GM12864 (cell line): ENCODE data around the gene TEN1.

Experiments used
- DNase-seq: peaks from one replicate; pipeline ENCODE4 v3.0.0-alpha.2; 2011; ENCODE audit warnings: low read depth
- H3K4me3 ChIP-seq: 2 replicates; pipeline ENCODE4 v1.5.1; 2011; ENCODE audit warnings: mild to moderate bottlenecking, low read depth, low read length, control low read depth
- CTCF ChIP-seq: IDR thresholded peaks from 2 replicates; pipeline ENCODE4 v1.5.1; 2011; ENCODE audit warnings: low read depth, mild to moderate bottlenecking, moderate library complexity, low read length, control low read depth, inconsistent platforms; ENCODE audit errors: missing control alignments

Gene TEN1

GRCh38 chr17:75941442-75941819 lies 37.6 kb upstream of the TEN1 start:
- H3K4me3 ChIP-seq, result peak overlapping the region; percentile 58
- no peak for DNase-seq
- no peak for TF ChIP-seq CTCF

GRCh38 chr17:75942473-75942872 lies 36.6 kb upstream of the TEN1 start:
- TF ChIP-seq CTCF, result no peak
- DNase-seq, result no peak
- H3K4me3 ChIP-seq, result no peak overlapping the region

GRCh38 chr17:75943491-75943890 lies 35.5 kb upstream of the TEN1 start:
- TF ChIP-seq CTCF, result no peak
- no peak for DNase-seq
- no peak overlapping the region for H3K4me3 ChIP-seq

- DNase-seq, result no peak
- TF ChIP-seq CTCF, result no peak
- no peak overlapping the region for H3K4me3 ChIP-seq
Observed at GRCh38 chr17:75945211-75945610, 33.8 kb upstream of the TEN1 start.

GRCh38 chr17:75950421-75950820 lies 28.6 kb upstream of the TEN1 start:
- TF ChIP-seq CTCF, result no peak
- no peak overlapping the region for H3K4me3 ChIP-seq
- no peak for DNase-seq

- TF ChIP-seq CTCF, result no peak
- H3K4me3 ChIP-seq, result no peak overlapping the region
- DNase-seq, result no peak
Observed at GRCh38 chr17:75950855-75951554, 28.0 kb upstream of the TEN1 start.
